ENCODE measurements around the gene ANKRD9. TPM values are rescaled to one million over a fixed set of nuclear protein-coding genes. Genes with fewer than 3 reads are reported as not detected.

ANKRD9 gene
- total and polyA plus RNA-seq, 9 of the 15 experiments (the other 6 are each of a cell fraction or from before 2014, with no cell fraction given): 0.04 to 32.9 (median 5.3) TPM

DNA sequence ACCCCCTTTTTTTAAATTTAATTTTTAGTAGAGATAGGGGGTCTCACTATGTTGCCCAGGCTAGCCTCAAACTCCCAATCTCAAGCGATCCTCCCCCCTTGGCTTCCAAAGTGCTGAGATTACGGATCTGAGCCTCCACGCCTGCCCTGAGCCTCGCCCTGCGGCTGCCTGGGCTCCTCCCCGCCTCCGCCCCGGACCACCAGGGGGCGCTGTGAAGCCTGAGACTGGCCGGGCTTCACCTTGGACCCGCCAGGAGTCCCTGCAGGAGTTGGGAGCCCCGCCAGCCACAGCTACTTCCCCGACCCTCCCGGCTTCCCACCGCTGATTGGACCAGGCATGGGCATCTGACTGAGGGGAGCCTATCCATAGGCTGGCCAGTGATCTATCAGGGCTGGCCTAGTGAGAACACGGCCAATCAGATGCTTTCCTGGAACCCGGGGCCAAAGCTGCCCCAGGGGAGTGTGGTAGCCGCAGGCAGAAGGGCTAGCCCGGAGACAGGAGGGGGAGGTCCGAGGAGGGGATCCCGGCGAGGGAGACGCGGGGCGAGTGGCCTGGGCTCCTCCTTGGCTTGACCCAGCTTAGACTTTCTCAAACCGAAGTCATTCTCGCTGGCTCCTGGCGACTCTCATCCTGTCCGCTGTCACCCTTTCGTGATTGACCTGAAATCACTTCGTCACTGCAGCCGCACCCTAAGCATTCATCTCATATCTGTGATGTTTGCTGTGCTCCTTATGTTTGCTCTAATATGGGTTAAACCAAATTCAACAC lies 15.1 kb upstream of the ANKRD9 start (continued):
- TF ChIP-seq, protein P1, sequence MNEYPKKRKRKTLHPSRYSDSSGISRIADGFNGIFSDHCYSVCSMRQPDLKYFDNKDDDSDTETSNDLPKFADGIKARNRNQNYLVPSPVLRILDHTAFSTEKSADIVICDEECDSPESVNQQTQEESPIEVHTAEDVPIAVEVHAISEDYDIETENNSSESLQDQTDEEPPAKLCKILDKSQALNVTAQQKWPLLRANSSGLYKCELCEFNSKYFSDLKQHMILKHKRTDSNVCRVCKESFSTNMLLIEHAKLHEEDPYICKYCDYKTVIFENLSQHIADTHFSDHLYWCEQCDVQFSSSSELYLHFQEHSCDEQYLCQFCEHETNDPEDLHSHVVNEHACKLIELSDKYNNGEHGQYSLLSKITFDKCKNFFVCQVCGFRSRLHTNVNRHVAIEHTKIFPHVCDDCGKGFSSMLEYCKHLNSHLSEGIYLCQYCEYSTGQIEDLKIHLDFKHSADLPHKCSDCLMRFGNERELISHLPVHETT (CRISPR knock-in tag; conservative IDR thresholded peaks at IDR 0.05 in 1 of 2, IDR thresholded peaks at IDR 0.05 in 1 of 2): peak in 1 of 2 experiments; percentile 52; a peak in 1 of 4 replicates
- no peak for TF ChIP-seq ELF4 (CRISPR knock-in tag; IDR thresholded peaks at IDR 0.05)
- TF ChIP-seq, protein P2, sequence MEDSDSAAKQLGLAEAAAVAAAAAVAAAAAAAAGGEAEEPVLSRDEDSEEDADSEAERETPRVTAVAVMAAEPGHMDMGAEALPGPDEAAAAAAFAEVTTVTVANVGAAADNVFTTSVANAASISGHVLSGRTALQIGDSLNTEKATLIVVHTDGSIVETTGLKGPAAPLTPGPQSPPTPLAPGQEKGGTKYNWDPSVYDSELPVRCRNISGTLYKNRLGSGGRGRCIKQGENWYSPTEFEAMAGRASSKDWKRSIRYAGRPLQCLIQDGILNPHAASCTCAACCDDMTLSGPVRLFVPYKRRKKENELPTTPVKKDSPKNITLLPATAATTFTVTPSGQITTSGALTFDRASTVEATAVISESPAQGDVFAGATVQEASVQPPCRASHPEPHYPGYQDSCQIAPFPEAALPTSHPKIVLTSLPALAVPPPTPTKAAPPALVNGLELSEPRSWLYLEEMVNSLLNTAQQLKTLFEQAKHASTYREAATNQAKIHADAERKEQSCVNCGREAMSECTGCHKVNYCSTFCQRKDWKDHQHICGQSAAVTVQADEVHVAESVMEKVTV (CRISPR knock-in tag; IDR thresholded peaks at IDR 0.05): peak; percentile 56
- no peak for TF ChIP-seq CHD4 (IDR thresholded peaks at IDR 0.05; ENCODE audit: insufficient read depth, insufficient replicate concordance, low read depth, low read length, poor library complexity, severe bottlenecking)
- no peak for TF ChIP-seq ZNF830 (CRISPR knock-in tag; IDR thresholded peaks at IDR 0.05)
- no peak for TF ChIP-seq GATA2 (CRISPR knock-in tag; IDR thresholded peaks at IDR 0.05)
- 0 out of 2 replicates have a peak, but pooled peaks have one; percentile 6 for TF ChIP-seq NFE2 (IDR thresholded peaks at IDR 0.05; ENCODE audit: low read depth)
- peak; percentile 84 for TF ChIP-seq SMC3 (conservative IDR thresholded peaks at IDR 0.05; ENCODE audit: insufficient read depth, low read depth, low read length)
- no peak for TF ChIP-seq ZNF354B (CRISPR knock-in tag; IDR thresholded peaks at IDR 0.05)
- TF ChIP-seq, protein P3, sequence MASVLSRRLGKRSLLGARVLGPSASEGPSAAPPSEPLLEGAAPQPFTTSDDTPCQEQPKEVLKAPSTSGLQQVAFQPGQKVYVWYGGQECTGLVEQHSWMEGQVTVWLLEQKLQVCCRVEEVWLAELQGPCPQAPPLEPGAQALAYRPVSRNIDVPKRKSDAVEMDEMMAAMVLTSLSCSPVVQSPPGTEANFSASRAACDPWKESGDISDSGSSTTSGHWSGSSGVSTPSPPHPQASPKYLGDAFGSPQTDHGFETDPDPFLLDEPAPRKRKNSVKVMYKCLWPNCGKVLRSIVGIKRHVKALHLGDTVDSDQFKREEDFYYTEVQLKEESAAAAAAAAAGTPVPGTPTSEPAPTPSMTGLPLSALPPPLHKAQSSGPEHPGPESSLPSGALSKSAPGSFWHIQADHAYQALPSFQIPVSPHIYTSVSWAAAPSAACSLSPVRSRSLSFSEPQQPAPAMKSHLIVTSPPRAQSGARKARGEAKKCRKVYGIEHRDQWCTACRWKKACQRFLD (CRISPR knock-in tag; IDR thresholded peaks at IDR 0.05): no peak
- no peak for TF ChIP-seq ZNF785 (CRISPR knock-in tag; IDR thresholded peaks at IDR 0.05)
- TF ChIP-seq SP2 (IDR thresholded peaks at IDR 0.05; ENCODE audit: extremely low read depth, low read depth, low read length, poor library complexity, severe bottlenecking): peak; percentile 38
- TF ChIP-seq CBX3 (IDR thresholded peaks at IDR 0.05; ENCODE audit: borderline replicate concordance in 1 of 2, low read length in 2 of 2): 0 out of 3 replicates have a peak, but pooled peaks of 1 of the 2 experiments have one; percentile 59
- TF ChIP-seq IRF2 (CRISPR knock-in tag; IDR thresholded peaks at IDR 0.05): no peak
- TF ChIP-seq ATF1 (CRISPR knock-in tag; IDR thresholded peaks at IDR 0.05): no peak
- TF ChIP-seq ATF1 (tag; IDR thresholded peaks at IDR 0.05): peak; percentile 73
- TF ChIP-seq SMAD2 (IDR thresholded peaks at IDR 0.05; ENCODE audit: low read depth, low read length): no peak
- TF ChIP-seq LEF1 (IDR thresholded peaks at IDR 0.05): no peak
- TF ChIP-seq ZNF551 (CRISPR knock-in tag; IDR thresholded peaks at IDR 0.05): no peak
- TF ChIP-seq SLC30A9 (CRISPR knock-in tag; IDR thresholded peaks at IDR 0.05): no peak
- TF ChIP-seq JUND (IDR thresholded peaks at IDR 0.05; ENCODE audit: borderline replicate concordance, low read depth, low read length): peak; percentile 24; the same call in 1 of the 2 replicates
- TF ChIP-seq JUND (tag; IDR thresholded peaks at IDR 0.05; ENCODE audit: borderline replicate concordance, low read depth, low read length): peak; percentile 7; the same call in 1 of the 3 replicates
- peak; percentile 13; the same call in 1 of the 2 replicates for TF ChIP-seq GABPB1 (CRISPR knock-in tag; IDR thresholded peaks at IDR 0.05)
- TF ChIP-seq BACH1 (tag; IDR thresholded peaks at IDR 0.05): no peak
